Stimulated activated effector memory CD8-positive, alpha-beta T cell treated with anti-CD3 and anti-CD28 coated beads, Interleukin-12 subunit alpha, Interleukin-12 subunit beta, amount 100 ng/mL, for 72 hours (primary cell): ENCODE data around the gene ZSCAN32.

Source experiments
- ATAC-seq: fragments of 150-1000 bp; cut with Tn5 transposase; 2 replicates; pipeline ENCODE4 v1.10.0; 2021
- DNase-seq, 2 donors: peaks; one replicate each; pipeline ENCODE4 v3.0.0; 2021 to 2022; ENCODE audit warnings: low spot score in 2 of 2
- H3K27ac Mint-ChIP-seq: one replicate; pipeline ENCODE4 v1.8.0; 2022; ENCODE audit warnings: mild to moderate bottlenecking, mixed read lengths
- H3K36me3 Mint-ChIP-seq: one replicate; pipeline ENCODE4 v1.8.0; 2022; ENCODE audit warnings: mild to moderate bottlenecking, mixed read lengths
- H3K4me1 Mint-ChIP-seq: one replicate; pipeline ENCODE4 v1.8.0; 2022; ENCODE audit warnings: mixed read lengths
- H3K4me3 Mint-ChIP-seq: one replicate; pipeline ENCODE4 v1.8.0; 2022; ENCODE audit warnings: mild to moderate bottlenecking, mixed read lengths
- H3K9me3 Mint-ChIP-seq: one replicate; pipeline ENCODE4 v1.8.0; 2022; ENCODE audit warnings: mixed read lengths

ZSCAN32 gene

DNA sequence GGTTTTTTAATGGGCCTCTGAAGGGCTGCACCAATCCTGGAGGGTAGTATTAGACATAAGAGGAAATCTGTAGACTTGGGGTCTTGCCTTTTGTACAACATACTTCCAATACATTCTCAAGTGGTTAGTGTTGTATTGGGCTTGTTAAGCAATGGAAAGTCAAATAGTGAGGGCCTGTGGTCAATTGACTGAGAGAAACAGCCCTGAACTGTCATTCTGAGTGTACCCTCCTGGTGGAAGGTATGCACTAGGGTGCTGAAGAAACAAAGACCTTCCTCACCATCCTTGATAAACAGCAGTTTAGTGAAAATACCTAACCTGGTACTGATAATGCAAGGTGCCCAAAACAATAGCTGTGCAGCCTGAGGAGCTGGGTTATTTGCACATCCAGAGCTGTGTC, 22.9 kb downstream of the ZSCAN32 start:
- Mint-ChIP-seq H3K36me3 (peaks cover 10% of the 10 kb centered on the region), H3K4me1 (no peaks in the 10 kb centered on the region), H3K4me3 (no peak overlapping the region), H3K27ac (no peak overlapping the region), H3K9me3 (peaks cover 35% of the 10 kb centered on the region)
- ATAC-seq (no peak), DNase-seq (no peak)

DNA sequence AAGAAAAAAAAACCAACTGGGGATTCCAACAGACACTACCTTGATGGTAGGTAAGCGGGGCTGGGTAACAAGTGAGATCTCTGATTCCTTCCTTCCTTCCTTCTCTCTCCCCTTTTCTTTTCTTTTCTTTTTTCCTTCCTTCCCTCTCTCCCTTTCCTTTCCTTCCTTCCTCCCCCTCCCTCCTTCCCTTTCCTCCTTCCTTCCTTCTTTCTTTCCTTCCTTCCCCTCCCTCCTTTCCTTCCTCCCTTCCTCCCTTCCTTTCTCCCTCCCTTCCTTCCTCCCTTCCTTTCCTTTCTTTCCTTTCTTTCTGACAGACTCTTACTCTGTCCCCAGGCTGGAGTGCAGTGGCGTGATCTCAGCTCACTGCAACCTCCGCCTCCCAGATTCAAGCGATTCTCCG, 25.1 kb downstream of the ZSCAN32 start:
- Mint-ChIP-seq H3K4me1 (no peaks in the 10 kb centered on the region), H3K9me3 (peaks cover 25% of the 10 kb centered on the region), H3K27ac (no peak overlapping the region), H3K36me3 (no peaks in the 10 kb centered on the region), H3K4me3 (no peak overlapping the region)
- no peak for DNase-seq
- no peak for ATAC-seq

DNA sequence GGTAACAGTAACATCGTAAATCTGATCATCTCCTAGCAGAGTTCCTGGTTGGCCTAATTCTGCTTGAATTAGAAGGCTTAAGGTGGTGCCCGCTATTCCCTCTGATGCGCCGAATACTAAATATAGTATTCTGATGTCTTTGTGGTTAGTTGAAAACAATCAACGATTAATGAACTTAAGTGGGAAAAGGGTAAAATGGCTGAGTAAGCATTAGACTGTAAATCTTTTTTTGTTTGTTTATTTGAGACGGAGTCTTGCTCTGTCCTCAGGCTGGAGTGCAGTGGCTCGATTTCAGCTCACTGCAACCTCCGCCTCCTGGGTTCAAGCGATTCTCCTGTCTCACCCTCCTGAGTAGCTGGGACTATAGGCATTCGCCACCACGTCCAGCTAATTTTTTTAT, 31.7 kb downstream of the ZSCAN32 start:
- Mint-ChIP-seq H3K9me3 (no peaks in the 10 kb centered on the region), H3K4me3 (no peak overlapping the region), H3K36me3 (peaks cover 8% of the 10 kb centered on the region), H3K27ac (no peak overlapping the region), H3K4me1 (peaks cover 7% of the 10 kb centered on the region)
- DNase-seq (no peak), ATAC-seq (no peak)

DNA sequence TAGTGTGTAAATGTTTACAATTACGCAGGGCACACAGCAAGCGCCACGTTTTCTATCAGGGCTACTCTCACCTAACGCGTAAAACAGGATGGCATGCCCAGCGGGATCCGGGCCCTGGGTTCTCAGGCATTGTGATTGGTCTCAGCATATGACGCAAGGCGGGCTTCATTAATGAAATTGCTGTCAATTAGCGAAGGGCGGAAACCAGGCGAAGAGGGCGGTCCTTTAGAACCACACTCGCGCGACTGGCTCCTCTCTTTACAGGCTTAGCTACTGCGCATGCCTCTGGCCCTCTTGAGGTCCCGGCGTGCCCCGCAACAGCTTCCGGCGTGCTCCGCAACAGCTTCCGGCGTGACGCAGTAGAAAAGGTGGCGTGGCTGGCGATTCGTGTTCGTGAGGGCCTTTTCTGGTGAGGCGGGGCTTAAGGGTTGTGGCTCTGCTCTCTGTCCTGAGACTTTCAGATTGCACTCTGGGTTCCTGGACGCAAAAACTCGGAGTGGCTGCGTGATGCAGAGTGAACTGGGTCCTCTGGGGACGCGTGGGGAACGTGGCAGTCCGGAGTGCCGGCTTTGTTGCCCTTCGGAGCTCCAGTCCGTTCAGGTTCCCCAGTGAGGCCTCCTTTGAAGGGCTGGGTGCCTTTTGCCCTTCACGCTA, 35.9 kb downstream of the ZSCAN32 start:
- H3K4me3 Mint-ChIP-seq: peak overlapping the region; percentile 68
- DNase-seq: peak; percentile 34 to 89
- H3K4me1 Mint-ChIP-seq: peaks cover 7% of the 10 kb centered on the region
- peaks cover 8% of the 10 kb centered on the region for H3K36me3 Mint-ChIP-seq
- peak overlapping the region; percentile 75 for H3K27ac Mint-ChIP-seq
- H3K9me3 Mint-ChIP-seq: no peaks in the 10 kb centered on the region
- ATAC-seq: peak; percentile 95

DNA sequence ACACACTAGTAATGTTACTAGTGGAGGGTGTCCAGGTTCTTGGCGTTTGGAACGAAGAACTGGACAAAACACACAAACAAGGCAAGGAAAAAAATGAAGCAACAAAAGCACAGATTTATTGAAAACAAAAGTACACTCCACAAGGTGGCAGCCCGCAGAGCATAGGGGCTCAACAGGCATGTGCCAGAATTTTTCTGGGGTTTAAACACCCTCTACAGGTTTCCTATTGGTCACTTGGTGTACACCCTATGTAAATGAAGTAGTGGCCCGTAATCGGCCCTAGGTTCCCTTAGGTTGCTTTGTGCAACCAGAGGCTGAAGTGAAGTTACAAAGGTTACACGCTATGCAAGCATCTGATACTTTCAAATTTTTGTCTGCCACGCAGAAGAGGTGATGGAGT, 37.0 kb downstream of the ZSCAN32 start:
- Mint-ChIP-seq H3K4me1 (peaks cover 7% of the 10 kb centered on the region), H3K9me3 (no peaks in the 10 kb centered on the region), H3K4me3 (no peak overlapping the region), H3K27ac (no peak overlapping the region), H3K36me3 (peaks cover 8% of the 10 kb centered on the region)
- DNase-seq: no peak
- ATAC-seq: no peak

DNA sequence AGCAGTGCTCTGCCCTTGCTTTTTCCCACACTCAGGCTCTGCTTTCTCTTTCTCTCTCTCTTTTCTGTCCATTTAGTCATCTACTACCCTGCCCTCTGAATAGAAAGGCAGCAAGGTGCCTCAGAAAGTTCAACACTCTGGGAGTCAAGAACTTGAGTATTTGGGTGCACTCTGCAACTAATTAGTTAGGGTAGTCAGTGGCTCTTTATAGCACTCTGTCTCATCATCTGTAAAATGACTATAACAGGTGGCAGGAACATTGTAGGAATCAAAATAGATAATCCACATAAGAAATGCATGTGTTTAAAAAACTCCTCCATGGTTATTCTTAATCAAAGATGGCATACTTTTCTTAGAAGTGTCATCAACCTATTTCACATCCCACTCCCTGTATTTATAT, 37.9 kb downstream of the ZSCAN32 start:
- H3K36me3 Mint-ChIP-seq: peaks cover 8% of the 10 kb centered on the region

DNA sequence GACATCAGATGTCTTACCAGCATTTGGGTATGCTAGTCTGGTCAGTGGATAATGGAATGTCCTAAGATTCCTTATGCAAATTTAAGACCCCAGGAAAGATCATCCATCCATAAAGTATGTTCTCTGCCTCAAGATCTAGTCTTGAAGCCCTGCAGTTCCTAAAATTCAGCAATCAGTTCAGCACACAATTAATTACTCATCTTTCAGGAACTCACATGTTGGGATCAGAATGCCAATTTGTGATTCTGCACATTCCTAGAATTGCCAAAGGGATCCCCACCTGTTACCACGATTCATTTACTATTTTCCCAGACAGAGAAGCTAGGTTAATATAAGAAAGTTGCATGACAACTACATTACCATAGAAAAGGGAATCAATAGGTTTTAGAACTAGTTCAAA, 41.9 kb downstream of the ZSCAN32 start:
- Mint-ChIP-seq H3K27ac (no peak overlapping the region), H3K4me1 (no peaks in the 10 kb centered on the region), H3K36me3 (no peaks in the 10 kb centered on the region), H3K4me3 (no peak overlapping the region), H3K9me3 (peaks cover 9% of the 10 kb centered on the region)
- no peak for ATAC-seq
- DNase-seq: no peak

More for the DNA sequence above, 37.9 kb downstream of the ZSCAN32 start:
- ATAC-seq (no peak), DNase-seq (no peak)
- Mint-ChIP-seq H3K27ac (no peak overlapping the region), H3K4me1 (peaks cover 7% of the 10 kb centered on the region), H3K4me3 (no peak overlapping the region), H3K9me3 (no peaks in the 10 kb centered on the region)

DNA sequence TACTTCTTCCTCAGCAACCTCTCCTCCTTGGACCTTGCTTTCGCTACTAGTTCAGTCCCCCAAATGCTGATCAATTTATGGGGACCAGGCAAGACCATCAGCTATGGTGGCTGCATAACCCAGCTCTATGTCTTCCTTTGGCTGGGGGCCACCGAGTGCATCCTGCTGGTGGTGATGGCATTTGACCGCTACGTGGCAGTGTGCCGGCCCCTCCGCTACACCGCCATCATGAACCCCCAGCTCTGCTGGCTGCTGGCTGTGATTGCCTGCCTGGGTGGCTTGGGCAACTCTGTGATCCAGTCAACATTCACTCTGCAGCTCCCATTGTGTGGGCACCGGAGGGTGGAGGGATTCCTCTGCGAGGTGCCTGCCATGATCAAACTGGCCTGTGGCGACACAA, 44.7 kb downstream of the ZSCAN32 start:
- Mint-ChIP-seq H3K27ac (no peak overlapping the region), H3K9me3 (peaks cover 9% of the 10 kb centered on the region), H3K4me1 (peaks cover 5% of the 10 kb centered on the region), H3K4me3 (no peak overlapping the region), H3K36me3 (no peaks in the 10 kb centered on the region)
- DNase-seq (no peak), ATAC-seq (no peak)

DNA sequence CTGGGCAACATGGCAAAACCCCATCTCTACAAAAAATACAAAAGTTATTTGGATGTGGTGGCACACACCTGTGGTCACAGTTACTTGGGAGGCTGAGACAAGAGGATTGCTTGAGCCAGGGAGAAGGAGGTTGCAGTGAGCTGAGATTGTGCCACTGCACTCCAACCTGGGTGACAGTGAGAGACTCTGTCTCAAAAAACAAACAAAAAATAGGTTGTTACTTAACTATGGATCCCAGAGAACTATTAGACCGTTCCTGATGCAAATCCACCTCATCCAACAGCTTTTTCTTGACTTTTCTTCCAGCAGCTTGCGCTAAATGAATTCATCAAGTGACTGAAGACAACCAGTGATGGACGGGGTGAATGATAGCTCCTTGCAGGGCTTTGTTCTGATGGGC, 45.2 kb downstream of the ZSCAN32 start, which contains the start of gene OR2C1:
Gene OR2C1, plus strand, starts transcription at position 301 of the 400 bp plus-strand sequence. Its CDS starts 52 bp downstream, at position 353.
- Mint-ChIP-seq H3K4me3 (no peak within 1 kb of the TSS), H3K27ac (no peak within 1 kb of the TSS), H3K36me3 (no peaks in the 10 kb centered on the region), H3K4me1 (peaks cover 5% of the 10 kb centered on the region), H3K9me3 (peaks cover 9% of the 10 kb centered on the region)
- no peak for ATAC-seq
- no peak for DNase-seq

DNA sequence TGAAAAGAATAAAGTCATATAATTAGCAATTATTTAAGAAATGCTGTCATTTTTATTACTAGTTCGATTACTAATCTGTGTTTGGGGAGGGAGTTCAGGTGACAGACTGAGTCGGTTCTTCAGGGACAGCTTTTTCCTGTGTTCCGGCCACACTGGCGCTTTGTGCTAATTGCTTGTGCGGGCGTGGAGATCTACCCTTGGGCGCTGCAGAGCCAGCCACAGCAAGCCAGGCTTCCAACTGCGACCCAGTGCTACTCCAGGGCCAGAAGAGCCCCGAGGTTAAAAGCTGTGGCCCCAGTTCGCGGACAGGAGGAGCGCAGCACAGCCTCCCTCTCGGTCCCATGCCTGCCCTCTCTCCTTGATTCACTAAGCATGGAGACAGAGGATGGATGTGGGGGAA, 51.6 kb downstream of the ZSCAN32 start:
- Mint-ChIP-seq H3K4me3 (no peak overlapping the region), H3K4me1 (peaks cover 5% of the 10 kb centered on the region), H3K9me3 (peaks cover under 1% of the 10 kb centered on the region), H3K27ac (no peak overlapping the region), H3K36me3 (no peaks in the 10 kb centered on the region)
- ATAC-seq: no peak
- no peak for DNase-seq

DNA sequence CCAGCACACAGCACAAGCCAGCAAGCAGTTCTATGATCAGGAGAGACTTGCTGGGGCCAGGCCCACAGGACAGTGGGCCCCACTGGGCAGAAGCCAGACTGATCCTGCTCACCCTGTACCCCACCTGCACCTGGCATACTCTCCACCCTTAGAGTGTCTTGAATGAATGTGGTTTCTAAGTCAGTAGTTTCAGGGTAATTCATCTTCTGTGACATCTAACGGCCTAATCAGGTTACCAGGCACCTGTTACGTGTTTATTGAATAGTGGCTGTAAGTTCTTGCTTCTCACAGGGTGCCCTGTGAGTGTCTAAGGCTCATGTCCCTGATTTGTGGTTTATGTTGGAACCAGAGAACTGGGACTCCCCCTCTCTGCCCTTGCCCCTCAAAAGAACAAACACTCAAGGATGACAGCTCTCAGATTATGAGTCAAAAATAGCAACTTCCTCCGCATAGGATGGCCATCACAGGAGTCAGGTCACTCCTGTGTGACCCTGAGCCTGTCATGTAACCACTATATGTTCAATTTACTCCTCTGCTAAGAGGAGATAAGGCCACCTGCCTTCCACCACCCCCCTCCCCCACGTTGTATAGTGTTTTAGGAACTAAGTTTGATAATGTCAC, 52.1 kb downstream of the ZSCAN32 start:
- H3K4me3 Mint-ChIP-seq: no peak overlapping the region
- H3K36me3 Mint-ChIP-seq: no peaks in the 10 kb centered on the region
- ATAC-seq: no peak

DNA sequence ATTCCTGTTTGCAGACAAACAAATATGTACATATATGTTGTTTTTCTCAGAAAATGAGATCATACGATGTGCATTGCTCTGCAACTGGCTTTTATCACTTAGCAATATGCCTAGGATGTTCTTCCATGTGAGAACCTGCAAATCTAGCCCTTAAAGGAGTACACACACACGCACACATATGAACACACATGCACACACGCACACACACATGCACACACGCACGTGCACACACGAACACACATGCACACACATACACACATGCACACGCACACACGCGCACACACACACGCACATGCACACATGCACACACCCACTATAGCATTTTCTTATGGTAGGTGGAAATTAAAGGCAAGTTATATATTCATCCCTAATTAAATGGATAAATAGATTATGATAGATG, 53.2 kb downstream of the ZSCAN32 start:
- Mint-ChIP-seq H3K9me3 (no peaks in the 10 kb centered on the region), H3K36me3 (no peaks in the 10 kb centered on the region), H3K27ac (no peak overlapping the region), H3K4me3 (no peak overlapping the region), H3K4me1 (no peaks in the 10 kb centered on the region)
- ATAC-seq: no peak
- DNase-seq: no peak

More for the DNA sequence above, 52.1 kb downstream of the ZSCAN32 start:
- no peak for DNase-seq
- no peaks in the 10 kb centered on the region for H3K9me3 Mint-ChIP-seq
- no peak overlapping the region for H3K27ac Mint-ChIP-seq
- H3K4me1 Mint-ChIP-seq: peaks cover 3% of the 10 kb centered on the region

DNA sequence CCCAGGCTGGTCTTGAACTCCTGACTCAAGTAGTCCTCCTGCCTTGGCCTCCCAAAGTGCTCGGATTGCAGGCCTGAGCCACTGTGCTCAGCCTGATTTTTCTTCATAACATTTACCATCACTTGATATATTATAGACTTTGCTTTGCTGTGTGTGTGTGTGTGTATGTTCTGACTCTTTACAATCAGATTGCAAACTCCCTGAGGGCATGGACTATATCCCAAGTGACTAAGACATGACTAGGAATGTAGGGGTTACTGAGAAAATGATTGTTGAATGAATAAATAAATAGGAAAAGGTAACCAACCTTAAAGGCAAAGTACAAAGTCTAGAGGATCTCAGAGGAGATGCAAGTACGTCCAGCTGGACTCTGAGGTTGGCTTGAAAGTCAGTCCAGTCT, 54.8 kb downstream of the ZSCAN32 start:
- H3K36me3 Mint-ChIP-seq: no peaks in the 10 kb centered on the region
- ATAC-seq (no peak), DNase-seq (no peak)
- no peaks in the 10 kb centered on the region for H3K9me3 Mint-ChIP-seq
- no peak overlapping the region for H3K27ac Mint-ChIP-seq
- no peak overlapping the region for H3K4me3 Mint-ChIP-seq
- H3K4me1 Mint-ChIP-seq: no peaks in the 10 kb centered on the region
